GM23338 (cell line): ENCODE measurements around the gene CCDC188.

Experiments
- CREB1 ChIP-seq: fragments of 250-450 bp; sonication (Bioruptor Pico); IDR thresholded peaks from 2 replicates; pipeline ENCODE4 v1.5.0; 2020; ENCODE audit warnings: low read depth, mild to moderate bottlenecking, moderate library complexity
- CTCF ChIP-seq, 2 experiments: fragments of 200-600 bp in 1 of 2; sonication (generic) in 1 of 2; conservative IDR thresholded peaks; 2 replicates each; pipeline versions ENCODE4 v1.5.1 to v1.6.1; 2016 to 2017; ENCODE audit warnings: antibody characterized with exemption in 2 of 2, low read depth in 2 of 2, mild to moderate bottlenecking in 2 of 2, moderate library complexity in 1 of 2
- ETS1 ChIP-seq: IDR thresholded peaks from 2 replicates; pipeline ENCODE4 v1.6.1; 2016; ENCODE audit warnings: antibody characterized with exemption
- EZH2 ChIP-seq: fragments of 200-600 bp; sonication (generic); IDR thresholded peaks from one replicate; pipeline ENCODE4 v1.8.0; 2017; ENCODE audit warnings: antibody characterized with exemption, mild to moderate bottlenecking, low read depth; ENCODE audit not compliant: unreplicated experiment
- JUNB ChIP-seq: IDR thresholded peaks from one replicate; pipeline ENCODE4 v1.6.1; 2016; ENCODE audit warnings: antibody characterized with exemption; ENCODE audit not compliant: unreplicated experiment
- NANOG ChIP-seq: IDR thresholded peaks from 2 replicates; pipeline ENCODE4 v1.6.1; 2016; ENCODE audit warnings: antibody characterized with exemption, borderline replicate concordance
- POLR2AphosphoS5 ChIP-seq: IDR thresholded peaks from 2 replicates; pipeline ENCODE4 v1.6.1; 2016; ENCODE audit warnings: antibody characterized with exemption, low read depth
- REST ChIP-seq: IDR thresholded peaks from one replicate; pipeline ENCODE4 v1.6.1; 2018; ENCODE audit warnings: antibody characterized with exemption; ENCODE audit not compliant: unreplicated experiment

- TF ChIP-seq CTCF (conservative IDR thresholded peaks at IDR 0.05; ENCODE audit: low read depth in 2 of 2): peak; percentile 53 to 61
- TF ChIP-seq EZH2: no peak
- TF ChIP-seq NANOG: no peak
- TF ChIP-seq POLR2AphosphoS5: peak; percentile 31; the same call in 1 of the 2 replicates
- TF ChIP-seq CREB1 (CRISPR knock-in tag): no peak
- no peak for TF ChIP-seq ETS1
- no peak for TF ChIP-seq REST
- no peak for TF ChIP-seq JUNB
Observed at GRCh38 chr22:20111045-20111688, 39.7 kb downstream of the CCDC188 start.
